IMR-90 (cell line): ENCODE measurements around the gene PLCL2.

Experiments used
- CHD1 ChIP-seq: IDR thresholded peaks from 2 replicates; pipeline ENCODE4 v1.6.1; 2012; ENCODE audit warnings: low read depth, low read length, improper control_type of control experiment
- CTCF ChIP-seq: conservative IDR thresholded peaks from 2 replicates; pipeline ENCODE4 v1.5.1; 2012; ENCODE audit warnings: mild to moderate bottlenecking, low read depth, low read length, improper control_type of control experiment
- ELK1 ChIP-seq: fragments of 150-350 bp; IDR thresholded peaks from 2 replicates; pipeline ENCODE4 v1.6.1; 2016; ENCODE audit warnings: low read depth, mild to moderate bottlenecking, low read length, moderate library complexity, borderline replicate concordance
- FOS ChIP-seq: fragments of 150-350 bp; IDR thresholded peaks from 2 replicates; pipeline ENCODE4 v1.6.1; 2016; ENCODE audit warnings: low read depth, low read length
- MAFK ChIP-seq: IDR thresholded peaks from 2 replicates; pipeline ENCODE4 v1.6.1; 2012; ENCODE audit warnings: low read depth, low read length, improper control_type of control experiment
- MXI1 ChIP-seq: IDR thresholded peaks from 2 replicates; pipeline ENCODE4 v1.6.1; 2012; ENCODE audit warnings: low read depth, mild to moderate bottlenecking, low read length, moderate library complexity, borderline replicate concordance
- POLR2A ChIP-seq: IDR thresholded peaks from 2 replicates; pipeline ENCODE4 v1.6.1; 2012; ENCODE audit warnings: mild to moderate bottlenecking, low read depth, low read length
- RAD21 ChIP-seq: IDR thresholded peaks from 2 replicates; pipeline ENCODE4 v1.6.1; 2012; ENCODE audit warnings: low read length, improper control_type of control experiment
- RFX5 ChIP-seq: IDR thresholded peaks from 2 replicates; pipeline ENCODE4 v1.8.0; 2012; ENCODE audit warnings: low read depth, mild to moderate bottlenecking, low read length, moderate library complexity
- USF2 ChIP-seq: fragments of 150-350 bp; IDR thresholded peaks from 2 replicates; pipeline ENCODE4 v1.6.1; 2017; ENCODE audit warnings: mild to moderate bottlenecking, antibody characterized with exemption, low read length, low read depth

GRCh38 chr3:17046623-17047022 lies 161.9 kb downstream of the PLCL2 start:
- TF ChIP-seq CTCF: no peak
- no peak for TF ChIP-seq FOS
- TF ChIP-seq RAD21: no peak
- TF ChIP-seq CHD1: no peak
- TF ChIP-seq ELK1: no peak
- TF ChIP-seq MXI1: no peak
- TF ChIP-seq MAFK: no peak
- TF ChIP-seq USF2: no peak
- no peak for TF ChIP-seq POLR2A
- no peak for TF ChIP-seq RFX5
